GM19025 (cell line): ENCODE data around the gene SLC15A4.
A peak's percentile ranks its signal among the peaks of the same experiment; 100 is the strongest.
"Not testable (repeated sequence)": the region's sequence is repeated elsewhere in the genome, so short reads cannot be mapped to it uniquely, and the experiment has no call there.

Experiments
- ATAC-seq: cut with Tn5 transposase; IDR thresholded peaks from one replicate; pipeline ENCODE4 v1.9.1; 2021; ENCODE audit warnings: mild to moderate bottlenecking, low read depth, moderate library complexity; ENCODE audit not compliant: unreplicated experiment

The SLC15A4 gene

GRCh38 chr12:128823916-128824839 is at the start of gene SLC15A4:
Gene SLC15A4, minus strand, starts transcription at chr12:128823958. Its CDS starts 15 bp downstream, at chr12:128823943.
- ATAC-seq = peak; percentile 73

- ATAC-seq = no peak
Observed at GRCh38 chr12:128872303-128872702, 48.5 kb upstream of the SLC15A4 start.

DNA sequence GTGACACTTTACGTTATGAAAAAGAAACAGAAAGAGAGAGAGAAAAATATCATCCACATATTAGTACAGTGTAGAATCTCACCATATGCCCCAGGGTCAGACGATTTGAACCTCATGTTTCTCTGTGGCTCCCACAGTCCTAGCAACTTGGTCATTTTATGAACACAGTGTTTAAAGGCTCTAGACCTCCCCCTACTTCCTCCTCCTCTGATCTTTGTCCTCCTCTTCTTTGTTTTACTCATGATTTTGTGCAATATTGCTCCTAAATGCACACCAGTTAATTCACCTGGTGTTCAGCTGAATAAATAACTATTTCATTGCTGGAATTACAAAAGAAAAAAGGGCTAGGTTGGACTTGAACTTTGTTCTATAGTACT is 47.7 kb upstream of the SLC15A4 start:
- ATAC-seq = no peak

GRCh38 chr12:128867466-128867865 is 43.7 kb upstream of the SLC15A4 start:
- ATAC-seq = no peak

DNA sequence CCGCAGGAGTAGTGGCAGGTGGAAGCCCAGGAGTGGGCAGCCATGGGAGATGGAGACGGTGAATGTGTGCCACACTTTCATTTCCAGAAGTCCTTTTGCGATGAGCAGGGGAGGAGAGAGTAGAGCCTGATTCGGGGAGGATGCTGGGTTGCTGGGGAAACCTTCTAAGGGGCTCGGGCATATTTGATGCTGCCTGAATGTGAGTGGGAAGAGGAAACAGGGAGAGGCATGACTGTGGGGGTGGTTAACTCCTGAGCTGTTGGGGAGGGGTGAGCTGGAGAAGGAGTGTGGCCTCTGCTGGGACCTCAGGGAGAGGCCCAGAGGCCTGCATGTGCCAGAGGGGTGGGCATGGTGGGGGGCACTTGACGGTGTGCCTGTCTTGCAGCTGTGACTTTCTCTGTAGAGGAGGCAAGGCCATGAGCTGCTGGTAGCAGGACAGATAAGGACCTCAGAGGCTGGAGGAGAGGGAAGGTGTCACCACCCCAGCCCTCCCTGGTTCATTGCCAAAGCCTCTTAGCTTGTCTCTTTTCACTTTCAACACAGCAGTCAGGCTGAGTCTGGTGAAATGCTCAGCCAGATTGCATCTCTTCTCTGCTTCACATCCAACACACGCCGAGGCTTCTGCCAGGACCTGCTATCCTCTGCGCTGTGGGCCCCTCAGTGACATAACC is 40.9 kb upstream of the SLC15A4 start:
- no peak for ATAC-seq

GRCh38 chr12:128863957-128864356 is 40.2 kb upstream of the SLC15A4 start:
- no peak for ATAC-seq

GRCh38 chr12:128861226-128862016 is 37.7 kb upstream of the SLC15A4 start:
- ATAC-seq = no peak

- no peak for ATAC-seq
Observed at GRCh38 chr12:128859311-128859710, 35.6 kb upstream of the SLC15A4 start.

DNA sequence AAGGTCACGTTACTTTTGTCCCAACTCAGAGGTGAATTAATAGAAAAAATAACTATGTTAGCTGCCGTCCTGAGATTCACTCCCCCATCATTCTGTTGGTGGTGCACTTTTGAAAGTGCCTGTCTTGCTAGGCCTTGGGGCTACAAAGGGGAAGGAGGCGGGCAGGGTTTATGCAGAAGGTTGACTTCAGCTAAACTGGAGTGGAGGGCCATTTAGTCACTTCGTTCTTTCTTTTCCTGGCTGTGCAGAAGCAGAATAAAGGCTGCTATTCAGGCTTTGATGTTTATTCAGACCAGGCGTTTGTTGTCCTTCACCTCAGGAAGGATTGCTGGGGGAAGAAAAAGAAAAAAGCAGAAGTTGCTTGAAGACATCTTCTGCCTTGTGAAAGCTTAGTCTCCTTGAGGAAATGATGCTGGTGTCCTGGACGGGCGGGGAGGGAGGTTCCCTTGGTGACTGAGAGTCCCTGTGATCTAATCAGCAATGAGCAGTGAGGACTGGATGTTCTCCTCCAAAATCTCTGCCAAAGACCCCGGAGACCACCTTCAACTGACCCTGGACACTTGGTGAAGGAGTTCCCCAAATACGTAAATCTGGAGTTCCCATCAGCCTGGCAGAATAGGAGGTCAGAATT is 33.5 kb upstream of the SLC15A4 start:
- ATAC-seq = no peak

DNA sequence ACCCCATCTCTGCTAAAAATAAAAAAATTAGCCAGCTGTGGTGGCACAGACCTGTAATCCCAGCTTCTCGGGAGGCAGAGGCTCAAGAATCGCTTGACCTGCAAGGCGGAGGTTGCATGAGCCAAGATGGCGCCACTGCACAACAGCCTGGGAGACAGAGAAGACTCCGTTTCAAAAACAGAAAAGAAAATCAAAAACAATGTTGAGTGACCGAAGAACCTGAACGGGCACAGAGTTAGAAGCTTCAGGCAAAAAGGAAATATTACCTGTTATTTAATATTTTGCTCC is 33.0 kb upstream of the SLC15A4 start:
- ATAC-seq = no peak

- no peak for ATAC-seq
Observed at GRCh38 chr12:128856035-128856790, 32.5 kb upstream of the SLC15A4 start.

DNA sequence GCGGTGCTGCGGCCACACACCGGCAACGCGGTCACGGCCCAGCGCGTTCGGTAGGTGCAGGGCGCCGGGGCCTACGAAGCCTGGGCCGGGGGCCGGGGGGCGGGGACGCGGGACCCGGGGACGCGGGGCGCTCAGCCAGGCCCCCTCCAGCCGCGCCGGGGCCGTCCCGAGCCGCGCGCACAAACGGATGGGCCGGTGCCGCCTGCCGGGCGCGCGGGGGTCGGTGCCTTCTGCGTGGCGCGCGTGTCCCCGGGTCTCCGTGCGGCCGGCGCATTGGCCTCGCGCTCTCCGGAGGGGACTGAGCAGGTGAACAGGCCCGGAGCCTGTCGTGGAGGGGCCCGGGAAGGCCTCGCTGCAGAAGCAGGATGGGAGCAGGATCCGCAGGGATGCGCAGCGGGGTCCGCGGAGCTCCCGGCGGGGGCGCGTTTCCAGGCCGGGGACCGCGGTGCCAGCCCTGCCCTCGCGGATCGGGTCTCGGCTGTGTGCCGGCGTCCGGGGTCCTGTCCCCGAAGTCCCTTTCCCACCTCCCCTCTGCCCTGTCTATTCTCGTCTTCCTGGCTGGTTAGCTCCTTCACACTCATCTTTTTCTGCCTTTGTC is 29.9 kb upstream of the SLC15A4 start:
- no peak for ATAC-seq

DNA sequence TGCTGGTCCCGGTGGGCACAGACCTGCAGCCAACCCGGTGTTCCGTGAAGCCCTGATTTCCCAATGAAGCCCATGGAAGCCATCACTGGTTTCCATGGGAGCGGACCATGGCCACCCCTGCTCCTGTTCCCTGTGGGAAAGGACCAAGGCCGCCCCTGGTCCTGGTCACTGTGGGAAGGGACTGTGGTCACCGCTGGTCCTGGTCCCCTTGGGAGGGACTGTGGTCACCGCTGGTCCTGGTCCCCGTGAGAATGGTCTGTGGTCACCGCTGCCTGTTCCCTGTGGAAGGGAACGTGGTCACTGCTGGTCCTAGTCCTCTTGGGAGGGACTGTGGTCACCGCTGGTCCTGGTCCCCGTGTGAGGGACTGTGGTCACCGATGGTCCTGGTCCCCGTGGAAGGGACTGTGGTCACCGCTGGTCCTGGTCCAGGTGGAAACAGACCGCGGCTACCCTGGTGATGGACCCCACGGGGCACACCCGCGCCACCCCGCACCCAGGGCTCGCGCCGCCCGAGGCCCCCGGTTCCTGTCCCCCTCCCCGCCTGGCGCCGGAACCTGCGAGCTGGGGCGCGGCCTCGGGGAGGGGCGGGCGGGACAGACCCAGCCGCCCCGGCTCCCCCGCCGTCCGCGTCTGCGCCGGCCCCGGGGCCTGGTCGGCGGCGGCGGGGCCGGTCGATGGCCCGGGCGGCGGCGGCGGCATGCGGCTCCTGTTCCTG is 29.3 kb upstream of the SLC15A4 start, which contains the start of gene GLT1D1:
GLT1D1 (plus strand) TSS at position 594 of the 715 bp plus-strand sequence; CDS start at position 698, 104 bp downstream.
- ATAC-seq = no peak

- ATAC-seq = no peak
Observed at GRCh38 chr12:128852026-128852698, 28.4 kb upstream of the SLC15A4 start.

- ATAC-seq = not testable (repeated sequence)
Observed at GRCh38 chr12:128851429-128851828, 27.7 kb upstream of the SLC15A4 start.

- no peak for ATAC-seq
Observed at GRCh38 chr12:128850400-128850799, 26.6 kb upstream of the SLC15A4 start.

DNA sequence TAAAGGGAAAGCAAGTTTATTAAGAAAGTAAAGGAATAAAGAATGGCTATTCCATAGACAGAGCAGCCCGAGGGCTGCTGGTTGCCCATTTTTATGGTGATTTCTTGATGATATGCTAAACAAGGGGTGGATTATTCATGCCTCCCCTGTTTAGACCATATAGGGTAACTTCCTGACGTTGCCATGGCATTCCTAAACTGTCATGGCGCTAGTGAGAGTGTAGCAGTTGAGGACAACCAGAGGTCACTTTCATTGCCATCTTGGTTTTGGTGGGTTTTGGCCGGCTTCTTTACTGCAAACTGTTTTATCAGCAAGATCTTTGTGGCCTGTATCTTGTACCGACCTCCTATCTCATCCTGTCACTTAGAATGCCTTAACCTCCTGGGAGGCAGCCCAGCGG is 26.0 kb upstream of the SLC15A4 start:
- not testable (repeated sequence) for ATAC-seq

- ATAC-seq = no peak
Observed at GRCh38 chr12:128848371-128848770, 24.6 kb upstream of the SLC15A4 start.
